ENCODE results near the gene CTXND1.

GRCh38 chr15:80252121-80252518 is at the start of gene CTXND1:
- no peak for TF ChIP-seq EZH2phosphoT487 (IDR thresholded peaks at IDR 0.05; ENCODE audit: unreplicated experiment)
- TF ChIP-seq JUNB (IDR thresholded peaks at IDR 0.05; ENCODE audit: unreplicated experiment), result no peak
- no peak for TF ChIP-seq CTCF (conservative IDR thresholded peaks at IDR 0.05; ENCODE audit: low read depth in 2 of 2)
- no peak for TF ChIP-seq EZH2 (IDR thresholded peaks at IDR 0.05; ENCODE audit: low read depth, unreplicated experiment)
- TF ChIP-seq STAT1 (IDR thresholded peaks at IDR 0.05; ENCODE audit: unreplicated experiment), result no peak
- no peak for TF ChIP-seq REST (IDR thresholded peaks at IDR 0.05; ENCODE audit: unreplicated experiment)

Data from GM23338 (cell line).